Activated CD4-positive, alpha-beta T cell treated with anti-CD3 and anti-CD28 coated beads for 4 hours (primary cell): Measurements from ENCODE around the gene DPYSL3.

Experiments
- DNase-seq, 2 donors: peaks; one replicate each; pipeline ENCODE4 v3.0.0-alpha.2; 2020

Gene DPYSL3

GRCh38 chr5:147434049-147434448, 75.8 kb downstream of the DPYSL3 start:
- DNase-seq, result no peak

DNA sequence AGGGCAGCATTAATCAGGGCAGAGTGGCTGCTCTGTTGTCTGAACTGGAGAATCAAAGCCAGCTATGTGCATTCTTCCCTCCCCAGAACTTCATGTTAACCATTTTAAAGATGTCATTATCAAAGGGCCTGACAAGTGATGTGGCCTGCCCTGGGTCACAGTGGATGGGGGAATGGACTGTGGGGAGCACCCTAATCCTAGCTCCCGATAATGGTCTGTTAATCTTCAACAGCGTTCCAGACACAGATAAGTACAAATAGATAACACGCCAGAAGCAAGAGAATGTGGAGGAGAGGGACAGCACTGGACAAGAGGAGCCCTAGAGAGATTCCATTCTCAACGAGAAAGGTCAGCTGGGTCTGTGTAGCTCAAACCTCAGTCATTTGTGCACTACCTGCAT, 77.5 kb downstream of the DPYSL3 start:
- no peak for DNase-seq

GRCh38 chr5:147431586-147431985, 78.3 kb downstream of the DPYSL3 start:
- no peak for DNase-seq

GRCh38 chr5:147430628-147431027, 79.2 kb downstream of the DPYSL3 start:
- no peak for DNase-seq

GRCh38 chr5:147427521-147428401, 82.1 kb downstream of the DPYSL3 start:
- no peak for DNase-seq

- no peak for DNase-seq
Measured at GRCh38 chr5:147426640-147427327, 83.1 kb downstream of the DPYSL3 start.

GRCh38 chr5:147418613-147419012, 91.3 kb downstream of the DPYSL3 start:
- no peak for DNase-seq

- no peak for DNase-seq
Measured at GRCh38 chr5:147417135-147417813, 92.6 kb downstream of the DPYSL3 start.

- DNase-seq, result no peak
Measured at GRCh38 chr5:147415651-147416050, 94.2 kb downstream of the DPYSL3 start.

DNA sequence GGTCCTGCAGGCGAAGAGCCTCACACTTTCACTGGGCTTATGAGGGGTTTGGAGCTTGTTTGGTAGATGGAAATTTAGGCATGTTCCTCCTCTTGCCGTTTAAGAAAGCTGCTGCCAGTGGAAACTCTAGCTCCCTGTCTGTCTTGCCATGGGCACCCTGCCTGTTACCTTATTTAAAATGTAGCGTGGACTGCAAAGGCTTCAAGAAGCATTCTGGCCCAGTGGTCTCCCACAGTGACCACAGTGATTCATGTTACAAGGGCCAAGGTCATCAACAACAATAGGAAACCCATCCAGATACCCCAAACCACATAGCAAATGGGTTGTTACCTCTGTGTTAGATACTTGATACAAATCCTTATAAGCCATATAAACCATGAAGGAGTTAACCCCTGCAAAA, 96.6 kb downstream of the DPYSL3 start:
- no peak for DNase-seq

- DNase-seq, result no peak
Measured at GRCh38 chr5:147412561-147412960, 97.3 kb downstream of the DPYSL3 start.

DNA sequence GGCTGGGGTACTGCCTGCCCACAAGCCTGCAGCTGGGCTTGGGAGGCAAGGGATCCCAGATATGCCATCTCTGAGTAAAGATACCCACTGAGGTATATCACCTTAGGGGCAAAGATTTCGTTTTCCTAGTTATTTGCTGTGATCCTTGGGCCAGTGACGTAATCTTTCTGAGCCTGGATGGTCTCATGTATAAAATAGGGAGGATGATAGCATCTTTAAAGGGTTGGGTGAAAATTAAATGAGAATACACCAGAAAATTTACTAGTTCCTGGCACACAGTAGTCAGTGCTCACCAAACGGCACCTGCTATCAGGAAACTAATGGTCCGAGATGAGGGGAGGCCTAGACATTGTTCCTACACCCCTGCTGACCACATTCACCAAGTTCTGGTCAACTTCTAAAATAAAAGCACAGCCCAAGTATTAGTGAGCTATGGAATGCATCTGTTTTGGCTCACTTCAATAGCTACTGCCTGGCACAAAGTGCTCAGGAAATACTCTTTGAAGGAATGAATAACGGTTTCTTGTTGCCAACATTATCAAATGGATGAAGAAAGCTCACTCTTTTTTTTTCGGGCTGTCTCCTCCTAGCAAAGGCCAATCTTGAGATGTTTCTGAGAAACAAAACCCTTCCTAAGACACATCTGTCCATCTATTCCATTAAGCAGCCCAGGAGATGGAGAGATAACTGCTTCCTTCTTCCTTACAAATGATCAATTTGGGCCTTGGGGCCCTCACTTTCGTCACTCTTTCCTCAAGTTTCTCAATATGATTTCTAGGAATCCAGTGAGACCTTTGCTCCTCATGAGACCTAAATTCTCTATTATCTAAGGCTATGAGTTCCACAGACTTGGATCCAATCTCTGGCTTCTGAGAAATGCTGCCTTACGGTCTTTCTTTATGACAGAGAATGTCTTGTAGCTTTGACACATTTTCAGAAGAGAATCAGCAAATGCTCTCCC, 98.2 kb downstream of the DPYSL3 start:
- DNase-seq, result no peak

DNA sequence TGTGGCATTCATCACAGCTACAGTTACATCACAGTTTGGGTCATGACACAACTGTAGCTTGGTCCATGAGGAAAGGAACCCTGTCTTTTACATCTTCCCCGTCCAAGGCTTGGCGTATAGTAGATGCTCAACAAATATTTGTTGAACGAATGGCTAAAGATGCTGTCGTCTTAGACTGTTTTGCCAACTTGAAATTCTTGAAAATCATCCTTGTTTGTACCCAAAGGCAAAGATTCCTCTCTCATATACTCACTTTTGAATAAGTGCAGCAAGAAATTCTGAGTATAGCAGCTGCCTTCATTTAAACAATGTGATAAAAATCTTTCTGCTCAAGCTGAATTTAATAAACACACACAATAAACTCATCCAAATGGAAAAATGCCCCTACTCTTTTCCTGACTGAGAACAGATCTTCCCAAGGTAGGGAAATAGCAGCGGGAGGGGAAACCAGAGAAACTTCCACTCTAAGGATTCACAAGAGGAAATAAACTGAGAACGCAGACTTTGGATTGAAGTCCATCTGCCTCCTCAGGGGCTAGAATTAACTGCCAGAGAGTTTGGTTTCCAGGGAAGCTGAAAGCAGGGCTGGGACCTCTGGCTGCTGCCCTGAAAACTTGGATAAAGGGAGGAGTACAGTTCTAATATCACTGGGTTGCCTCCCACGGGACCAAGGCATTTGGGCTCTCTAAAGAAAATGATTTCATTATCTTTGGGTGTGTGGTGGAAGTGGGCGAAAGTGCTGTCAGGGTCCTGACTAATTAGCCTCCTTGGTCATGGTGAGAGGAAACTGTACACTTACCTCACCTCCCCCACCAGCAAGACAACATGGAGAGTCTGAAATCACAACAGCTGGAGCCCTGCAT, 99.1 kb downstream of the DPYSL3 start:
- DNase-seq, result no peak

DNA sequence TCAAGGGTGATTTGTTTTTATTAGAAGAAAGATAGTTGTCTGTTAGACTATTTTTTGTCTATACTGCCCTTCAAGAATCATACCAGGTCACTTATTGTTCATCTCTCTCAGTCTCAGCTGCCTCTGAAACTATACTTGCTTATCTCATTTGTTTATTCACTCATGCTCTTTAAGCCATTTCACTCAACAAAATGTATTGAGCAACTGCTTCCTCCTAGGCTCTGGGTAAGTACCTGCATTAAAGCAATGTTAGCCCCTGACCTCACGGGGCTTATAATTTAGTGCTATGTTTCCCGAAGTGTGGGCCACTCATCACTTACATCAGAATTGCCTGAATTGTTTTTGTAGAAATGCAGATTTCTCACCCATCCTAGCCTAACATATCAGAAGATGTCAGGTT, 100.9 kb downstream of the DPYSL3 start:
- DNase-seq, result no peak

- no peak for DNase-seq
Measured at GRCh38 chr5:147407094-147407681, 102.7 kb downstream of the DPYSL3 start.

DNA sequence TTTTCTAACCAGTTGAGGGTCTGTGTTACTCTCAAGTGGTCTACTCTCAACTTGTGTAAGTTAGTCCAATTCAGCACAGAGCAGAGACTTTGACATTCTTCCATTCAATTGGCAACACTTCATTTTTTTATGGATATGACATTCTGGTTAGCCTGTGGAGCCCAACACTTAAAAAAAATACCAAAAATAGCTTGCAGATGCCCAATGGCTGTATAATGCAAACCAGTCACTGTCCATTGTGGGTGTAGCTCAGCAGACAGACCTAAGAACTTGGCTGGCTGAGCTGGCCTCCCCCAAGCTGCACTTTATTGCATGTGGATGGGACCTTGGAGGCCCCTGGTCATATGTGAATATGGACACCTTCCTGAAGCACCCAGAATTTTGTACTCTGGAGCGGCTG, 103.2 kb downstream of the DPYSL3 start:
- DNase-seq, result no peak

- no peak for DNase-seq
Measured at GRCh38 chr5:147404706-147405105, 105.2 kb downstream of the DPYSL3 start.

DNA sequence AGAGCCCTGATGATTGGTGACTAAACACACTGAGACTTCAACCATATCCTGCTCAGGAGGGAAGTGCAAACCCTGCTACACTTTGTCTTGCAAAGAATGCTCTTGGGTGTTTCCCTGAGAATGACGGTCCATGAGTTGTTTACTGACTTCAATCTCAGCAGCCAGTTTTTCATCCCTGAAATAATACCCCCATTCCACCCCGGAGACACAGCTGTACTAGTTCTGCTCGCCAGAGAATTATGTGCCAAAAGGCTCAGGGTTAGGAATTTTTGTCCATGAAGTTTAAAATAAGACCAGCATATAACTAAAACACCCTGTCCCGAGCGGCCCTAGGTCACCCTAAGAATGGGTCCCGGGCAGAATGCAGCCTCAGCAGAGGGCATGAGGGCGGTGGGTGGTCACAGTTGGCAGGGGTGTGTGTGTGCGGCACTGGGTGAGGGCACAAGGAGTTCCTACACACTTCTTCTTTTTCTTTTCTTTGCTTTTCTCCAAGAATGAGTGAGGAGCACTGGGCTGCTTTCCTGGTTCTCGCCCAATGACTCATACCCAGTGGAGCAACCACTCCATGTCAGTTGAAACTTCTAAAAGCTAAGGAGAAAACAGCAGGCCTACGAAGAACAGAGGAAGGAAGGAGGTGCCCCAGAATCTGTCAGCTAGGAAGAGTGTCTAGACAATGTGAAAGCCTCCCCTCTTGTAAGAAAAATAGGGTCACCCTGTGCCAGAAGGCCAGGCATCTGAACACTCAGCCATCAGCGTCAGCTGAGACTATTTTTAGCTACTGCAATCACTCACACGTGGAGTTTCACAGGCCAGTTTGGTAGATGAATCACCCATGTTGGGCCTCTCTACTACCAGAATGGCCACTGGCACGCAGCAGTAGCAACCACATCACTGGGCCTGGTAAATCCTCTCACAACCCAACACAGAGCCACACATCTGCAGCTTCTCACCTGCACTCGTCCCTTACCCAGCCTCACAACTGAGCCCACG, 105.9 kb downstream of the DPYSL3 start:
- no peak for DNase-seq

GRCh38 chr5:147400881-147401280, 109.0 kb downstream of the DPYSL3 start:
- no peak for DNase-seq
